Measurements from ENCODE around the gene YPEL2. TPM values are rescaled to one million over a fixed set of nuclear protein-coding genes. Genes with fewer than 3 reads are reported as not detected.

YPEL2 gene
- total RNA-seq, 4 donors from 2014 or later = 35.5 to 47.1 (median 40.6) TPM

GRCh38 chr17:59292174-59292523 lies 39.3 kb upstream of the YPEL2 start:
- Histone ChIP-seq H3K27me3 (no peaks in the 10 kb centered on the region), H3K36me3 (no peaks in the 10 kb centered on the region), H3K27ac (no peak overlapping the region), H3K4me3 (no peak overlapping the region), H3K9me3 (no peaks in the 10 kb centered on the region), H3K4me1 (no peaks in the 10 kb centered on the region)
- ATAC-seq = no peak
- 10 to 50% methylated on average over 1 of the region's 1 CpG for WGBS, 2 donors (ENCODE audit: low coverage in 1 of 2)
- TF ChIP-seq, protein P1, sequence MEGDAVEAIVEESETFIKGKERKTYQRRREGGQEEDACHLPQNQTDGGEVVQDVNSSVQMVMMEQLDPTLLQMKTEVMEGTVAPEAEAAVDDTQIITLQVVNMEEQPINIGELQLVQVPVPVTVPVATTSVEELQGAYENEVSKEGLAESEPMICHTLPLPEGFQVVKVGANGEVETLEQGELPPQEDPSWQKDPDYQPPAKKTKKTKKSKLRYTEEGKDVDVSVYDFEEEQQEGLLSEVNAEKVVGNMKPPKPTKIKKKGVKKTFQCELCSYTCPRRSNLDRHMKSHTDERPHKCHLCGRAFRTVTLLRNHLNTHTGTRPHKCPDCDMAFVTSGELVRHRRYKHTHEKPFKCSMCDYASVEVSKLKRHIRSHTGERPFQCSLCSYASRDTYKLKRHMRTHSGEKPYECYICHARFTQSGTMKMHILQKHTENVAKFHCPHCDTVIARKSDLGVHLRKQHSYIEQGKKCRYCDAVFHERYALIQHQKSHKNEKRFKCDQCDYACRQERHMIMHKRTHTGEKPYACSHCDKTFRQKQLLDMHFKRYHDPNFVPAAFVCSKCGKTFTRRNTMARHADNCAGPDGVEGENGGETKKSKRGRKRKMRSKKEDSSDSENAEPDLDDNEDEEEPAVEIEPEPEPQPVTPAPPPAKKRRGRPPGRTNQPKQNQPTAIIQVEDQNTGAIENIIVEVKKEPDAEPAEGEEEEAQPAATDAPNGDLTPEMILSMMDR (IDR thresholded peaks at IDR 0.05) = no peak
- TF ChIP-seq EP300 (IDR thresholded peaks at IDR 0.05) (no peak), POLR2A (IDR thresholded peaks at IDR 0.05) (no peak), POLR2AphosphoS5 (IDR thresholded peaks at IDR 0.05) (no peak)

DNA sequence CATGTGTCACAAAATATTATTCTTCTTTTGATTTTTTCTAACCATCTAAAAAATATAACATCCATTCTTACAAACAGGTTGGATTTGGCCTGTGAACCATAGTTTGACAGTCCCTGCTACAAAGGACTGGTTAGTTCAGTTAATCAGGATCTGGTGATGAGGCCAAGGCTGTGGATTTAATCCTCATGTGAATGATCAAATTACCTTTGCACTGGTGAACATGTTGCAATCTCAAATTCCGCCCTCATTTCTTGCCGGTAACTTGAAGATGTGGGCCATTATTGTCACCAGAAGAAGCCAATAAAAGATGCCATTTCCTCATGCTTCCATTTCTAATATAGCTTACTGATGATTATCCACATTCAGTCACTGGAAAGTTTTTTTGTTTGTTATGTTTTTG lies 35.3 kb upstream of the YPEL2 start:
- WGBS, 2 donors (ENCODE audit: low coverage in 1 of 2) = 92 to 96% methylated on average over 2 of the region's 2 CpGs
- TF ChIP-seq POLR2A (IDR thresholded peaks at IDR 0.05) (no peak), EP300 (IDR thresholded peaks at IDR 0.05) (no peak), POLR2AphosphoS5 (IDR thresholded peaks at IDR 0.05) (no peak)
- TF ChIP-seq, protein P1 (IDR thresholded peaks at IDR 0.05) = no peak
- no peak for ATAC-seq

DNA sequence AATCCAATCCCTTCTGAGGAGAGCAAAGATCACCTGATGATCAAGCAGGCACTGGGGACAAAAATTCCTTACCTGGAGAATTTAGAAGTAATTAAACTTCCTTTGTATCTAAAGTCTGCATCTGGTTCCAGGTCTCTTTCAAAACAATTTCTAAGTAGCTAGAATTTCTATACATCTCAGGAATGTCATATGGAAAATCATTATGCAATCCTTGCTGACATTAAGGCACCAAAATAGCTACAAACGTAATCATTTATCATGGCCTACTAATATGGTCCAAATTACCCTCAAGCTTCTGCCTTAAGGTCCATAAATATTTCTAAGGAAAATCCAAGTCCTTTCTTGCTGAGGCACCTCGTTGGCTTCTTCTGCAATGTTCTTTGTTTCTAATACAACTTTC lies 32.9 kb upstream of the YPEL2 start:
- no peak overlapping the region for H3K27ac ChIP-seq
- no peaks in the 10 kb centered on the region for H3K36me3 ChIP-seq
- ATAC-seq = no peak
- H3K9me3 ChIP-seq = no peaks in the 10 kb centered on the region
- H3K4me1 ChIP-seq = no peaks in the 10 kb centered on the region
- 39 to 44% methylated on average over 2 of the region's 2 CpGs for WGBS, 2 donors (ENCODE audit: low coverage in 1 of 2)
- H3K4me3 ChIP-seq = no peak overlapping the region
- no peaks in the 10 kb centered on the region for H3K27me3 ChIP-seq
- TF ChIP-seq POLR2A (IDR thresholded peaks at IDR 0.05) = no peak
- TF ChIP-seq, protein P1 (IDR thresholded peaks at IDR 0.05) = no peak
- TF ChIP-seq POLR2AphosphoS5 (IDR thresholded peaks at IDR 0.05) = no peak
- TF ChIP-seq EP300 (IDR thresholded peaks at IDR 0.05) = no peak

More for the DNA sequence above, 35.3 kb upstream of the YPEL2 start:
- no peaks in the 10 kb centered on the region for H3K27me3 ChIP-seq
- H3K4me3 ChIP-seq = no peak overlapping the region
- H3K9me3 ChIP-seq = no peaks in the 10 kb centered on the region
- H3K4me1 ChIP-seq = no peaks in the 10 kb centered on the region
- no peaks in the 10 kb centered on the region for H3K36me3 ChIP-seq
- H3K27ac ChIP-seq = no peak overlapping the region

- H3K27me3 ChIP-seq = no peaks in the 10 kb centered on the region
Measured at GRCh38 chr17:59299400-59300092, 31.9 kb upstream of the YPEL2 start.

DNA sequence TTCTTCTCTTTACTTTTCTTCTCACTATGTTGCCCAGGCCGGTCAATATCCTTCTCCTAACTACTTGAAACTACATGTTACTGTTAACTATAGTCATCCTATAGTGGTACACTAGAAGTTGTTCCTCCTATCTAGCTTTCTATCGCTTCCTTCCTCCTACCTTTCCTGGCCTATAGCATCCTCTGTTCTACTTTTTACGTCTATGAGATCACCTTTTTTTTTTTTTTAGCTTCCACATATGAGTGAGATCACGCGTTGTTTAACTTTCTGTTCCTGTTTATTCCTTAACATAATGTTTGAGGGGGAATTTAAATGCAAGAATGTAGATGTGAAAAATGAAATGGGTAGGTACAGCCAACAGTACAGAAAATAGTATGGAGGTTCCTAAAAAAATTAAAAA lies 30.5 kb upstream of the YPEL2 start:
- no peak overlapping the region for H3K4me3 ChIP-seq
- no peaks in the 10 kb centered on the region for H3K36me3 ChIP-seq
- 73% methylated on average over 4 of the region's 5 CpGs; no CpG with 5 or more reads in 1 of the 2 donors for WGBS, 2 donors (ENCODE audit: low coverage in 1 of 2)
- TF ChIP-seq, protein P1 (IDR thresholded peaks at IDR 0.05) = no peak
- TF ChIP-seq EP300 (IDR thresholded peaks at IDR 0.05) = no peak
- TF ChIP-seq POLR2AphosphoS5 (IDR thresholded peaks at IDR 0.05) = no peak
- no peak for TF ChIP-seq POLR2A (IDR thresholded peaks at IDR 0.05)
- no peak overlapping the region for H3K27ac ChIP-seq
- ATAC-seq = no peak
- no peaks in the 10 kb centered on the region for H3K9me3 ChIP-seq
- H3K27me3 ChIP-seq = no peaks in the 10 kb centered on the region
- no peaks in the 10 kb centered on the region for H3K4me1 ChIP-seq

More at GRCh38 chr17:59299400-59300092, 31.9 kb upstream of the YPEL2 start:
- Histone ChIP-seq H3K27ac (no peak overlapping the region), H3K4me1 (no peaks in the 10 kb centered on the region), H3K36me3 (no peaks in the 10 kb centered on the region), H3K4me3 (no peak overlapping the region), H3K9me3 (no peaks in the 10 kb centered on the region)
- 75 to 93% methylated on average over 2 of the region's 2 CpGs for WGBS, 2 donors (ENCODE audit: low coverage in 1 of 2)
- ATAC-seq = no peak
- TF ChIP-seq POLR2AphosphoS5 (IDR thresholded peaks at IDR 0.05) = no peak
- no peak for TF ChIP-seq EP300 (IDR thresholded peaks at IDR 0.05)
